Measurements from ENCODE around the gene PPRC1. TPM values are rescaled to one million over a fixed set of nuclear protein-coding genes. Genes with fewer than 3 reads are reported as not detected.

The PPRC1 gene
- total RNA-seq: 17.2 TPM

GRCh38 chr10:102132563-102133372, at the start of gene PPRC1:
PPRC1 (plus strand) TSS chr10:102133040; CDS start chr10:102133069, 29 bp downstream.

GRCh38 chr10:102120142-102120990, 12.5 kb upstream of the PPRC1 start, which contains the start of gene LDB1:
LDB1 (minus strand) TSS chr10:102120368; CDS start chr10:102120110, 258 bp downstream.

GRCh38 chr10:102151774-102152544, 19.1 kb downstream of the PPRC1 start, which contains the start of gene NOLC1:
NOLC1 (plus strand) TSS chr10:102152389; CDS start chr10:102152411, 22 bp downstream.

Small RNA genes lying within 50 kb of the gene (small RNA-seq; reads per million reads assigned to genes)
- not detected for gene AL500527.1 (ENCODE audit: low replicate concordance)
- not detected for gene AL500527.2 (ENCODE audit: low replicate concordance)

Other genes starting within 250 kb of the PPRC1 start
- gene ARMH3, start 76.9 kb upstream of the PPRC1 start, total RNA-seq: 16.5 TPM
- gene HPS6, start 67.7 kb upstream of the PPRC1 start, total RNA-seq: 21.0 TPM
- gene LDB1, start 12.7 kb upstream of the PPRC1 start, total RNA-seq: 77.7 TPM
- 25.2 TPM for gene NOLC1, start 19.3 kb downstream of the PPRC1 start, total RNA-seq
- 1.3 TPM for gene ELOVL3, start 93.3 kb downstream of the PPRC1 start, total RNA-seq
- gene PITX3, start 108.5 kb downstream of the PPRC1 start, total RNA-seq: 3.7 TPM
- 41.2 TPM for gene GBF1, start 112.5 kb downstream of the PPRC1 start, total RNA-seq

Data from metanephros (tissue), 2 donors.